ENCODE measurements around the gene BRAT1.
"Not testable (repeated sequence)": the region's sequence is repeated elsewhere in the genome, so short reads cannot be mapped to it uniquely, and the experiment has no call there.

The BRAT1 gene

GRCh38 chr7:2535872-2536627 is 19.3 kb downstream of the BRAT1 start:
- not testable (repeated sequence) for DNase-seq

GRCh38 chr7:2534214-2534613 is 21.1 kb downstream of the BRAT1 start:
- DNase-seq: not testable (repeated sequence)

- DNase-seq: not testable (repeated sequence)
Observed at GRCh38 chr7:2533566-2533965, 21.8 kb downstream of the BRAT1 start.

- DNase-seq: not testable (repeated sequence)
Observed at GRCh38 chr7:2532816-2533215, 22.5 kb downstream of the BRAT1 start.

GRCh38 chr7:2532199-2532772 is 23.0 kb downstream of the BRAT1 start:
- not testable (repeated sequence) for DNase-seq

GRCh38 chr7:2531796-2532110 is 23.6 kb downstream of the BRAT1 start:
- DNase-seq: not testable (repeated sequence)

- DNase-seq: not testable (repeated sequence)
Observed at GRCh38 chr7:2530994-2531795, 24.1 kb downstream of the BRAT1 start.

GRCh38 chr7:2530071-2530987 is 25.0 kb downstream of the BRAT1 start:
- peak; percentile 73 for DNase-seq

- DNase-seq: peak; percentile 46
Observed at GRCh38 chr7:2529161-2530070, 25.9 kb downstream of the BRAT1 start.

- no peak for DNase-seq
Observed at GRCh38 chr7:2528481-2529095, 26.7 kb downstream of the BRAT1 start.

- DNase-seq: peak; percentile 57
Observed at GRCh38 chr7:2527505-2528467, 27.5 kb downstream of the BRAT1 start.

GRCh38 chr7:2526659-2527504 is 28.4 kb downstream of the BRAT1 start:
- DNase-seq: no peak

GRCh38 chr7:2525658-2526630 is 29.4 kb downstream of the BRAT1 start:
- DNase-seq: no peak

- no peak for DNase-seq
Observed at GRCh38 chr7:2524808-2525657, 30.3 kb downstream of the BRAT1 start.

- no peak for DNase-seq
Observed at GRCh38 chr7:2523941-2524807, 31.1 kb downstream of the BRAT1 start.

- DNase-seq: no peak
Observed at GRCh38 chr7:2523461-2523936, 31.8 kb downstream of the BRAT1 start.
